TTC549 (cell line): ENCODE data around the gene COL4A2.

Source experiments
- FAIRE-seq: peaks from 2 replicates; lab custom pipeline; 2012; peaks lifted over from hg19 to GRCh38; lab: Jason Lieb, UNC

COL4A2 gene

GRCh38 chr13:110562036-110562597 is 255.0 kb downstream of the COL4A2 start:
- FAIRE-seq, result no peak
